DMS79 treated with DMSO at 0.1 percent for 48 hours (cell line): Measurements from ENCODE around the gene RAD51B.
"Not testable (repeated sequence)": the region's sequence is repeated elsewhere in the genome, so short reads cannot be mapped to it uniquely, and the experiment has no call there.

Experiments used
- DNase-seq: peaks from one replicate; lab custom pipeline; 2025; lab: John Stamatoyannopoulos, UW

Gene RAD51B

DNA sequence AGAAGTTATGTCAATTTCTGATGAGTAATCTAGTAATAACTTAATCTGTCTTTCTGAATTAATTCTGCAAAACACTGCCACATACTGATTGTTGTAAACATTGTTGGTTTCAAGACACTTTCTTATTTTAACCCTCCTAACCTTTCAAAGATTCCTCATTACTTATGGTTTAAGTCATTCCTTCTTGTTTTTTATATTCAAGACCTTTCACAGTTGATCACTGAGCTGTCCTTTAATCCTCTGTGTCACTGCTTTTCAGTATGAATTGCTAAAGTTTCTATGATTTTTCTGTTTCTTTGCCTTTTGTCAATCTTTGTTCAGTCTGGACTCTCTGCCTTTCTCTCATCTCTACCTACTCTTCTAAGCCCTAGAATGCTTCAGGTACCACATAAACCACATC, 164.7 kb downstream of the RAD51B start:
- no peak for DNase-seq

DNA sequence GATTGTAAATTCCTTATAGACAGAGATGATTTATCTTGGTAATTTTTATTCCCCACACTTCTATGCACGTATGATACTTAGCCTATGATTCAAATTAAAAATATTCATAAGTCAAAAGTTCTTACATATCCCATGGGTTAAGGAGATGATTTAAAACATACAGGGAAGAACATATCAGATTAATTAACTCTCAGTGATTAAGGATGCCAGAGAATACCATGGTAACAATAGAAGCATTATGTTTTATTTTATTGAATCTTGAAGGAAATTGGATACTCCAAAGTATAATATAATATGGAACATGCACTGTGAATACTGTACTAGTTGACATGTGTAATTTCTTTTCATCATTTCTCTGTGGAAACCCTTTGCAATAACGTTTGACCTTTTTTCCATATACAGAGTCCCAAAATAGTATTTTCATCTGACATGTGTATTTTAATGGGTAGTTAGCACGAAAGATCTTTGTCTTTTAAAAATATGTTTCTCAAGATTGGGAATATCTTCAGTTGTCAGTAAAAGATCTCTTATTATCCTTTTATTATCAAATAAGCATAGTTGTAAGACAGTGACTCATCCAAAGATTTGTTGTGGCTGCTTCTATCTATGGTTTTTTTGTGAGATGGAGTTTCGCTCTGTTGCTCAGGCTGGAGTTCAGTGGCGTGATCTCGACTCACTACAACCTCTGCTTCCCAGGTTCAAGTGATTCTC, 166.7 kb downstream of the RAD51B start:
- no peak for DNase-seq

GRCh38 chr14:67987606-67988005, 168.0 kb downstream of the RAD51B start:
- DNase-seq = no peak

- DNase-seq = not testable (repeated sequence)
Measured at GRCh38 chr14:67988210-67988609, 168.6 kb downstream of the RAD51B start.

GRCh38 chr14:67990576-67990975, 171.0 kb downstream of the RAD51B start:
- DNase-seq = no peak

DNA sequence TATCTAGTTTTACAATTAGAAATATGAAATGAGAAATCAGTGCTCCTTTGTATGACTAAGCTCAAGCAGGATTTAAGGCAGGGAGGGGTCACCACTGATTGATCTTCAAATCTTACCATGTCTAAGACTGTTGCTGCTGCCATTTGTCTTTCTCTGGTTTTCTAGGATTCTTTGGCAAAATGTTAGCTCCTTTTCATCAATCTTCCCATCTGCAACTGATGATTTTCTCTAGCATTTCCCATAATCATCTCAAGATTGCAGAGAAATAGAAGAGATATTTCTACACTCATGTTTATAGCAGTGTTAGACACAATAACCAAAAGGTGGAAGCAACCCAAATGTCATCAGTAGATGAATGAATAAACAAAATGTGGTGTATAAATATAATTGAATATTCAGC, 175.0 kb downstream of the RAD51B start:
- DNase-seq = no peak

- DNase-seq = no peak
Measured at GRCh38 chr14:67996235-67996634, 176.7 kb downstream of the RAD51B start.

GRCh38 chr14:67998834-67999233, 179.3 kb downstream of the RAD51B start:
- no peak for DNase-seq

- DNase-seq = no peak
Measured at GRCh38 chr14:67999290-67999689, 179.7 kb downstream of the RAD51B start.

DNA sequence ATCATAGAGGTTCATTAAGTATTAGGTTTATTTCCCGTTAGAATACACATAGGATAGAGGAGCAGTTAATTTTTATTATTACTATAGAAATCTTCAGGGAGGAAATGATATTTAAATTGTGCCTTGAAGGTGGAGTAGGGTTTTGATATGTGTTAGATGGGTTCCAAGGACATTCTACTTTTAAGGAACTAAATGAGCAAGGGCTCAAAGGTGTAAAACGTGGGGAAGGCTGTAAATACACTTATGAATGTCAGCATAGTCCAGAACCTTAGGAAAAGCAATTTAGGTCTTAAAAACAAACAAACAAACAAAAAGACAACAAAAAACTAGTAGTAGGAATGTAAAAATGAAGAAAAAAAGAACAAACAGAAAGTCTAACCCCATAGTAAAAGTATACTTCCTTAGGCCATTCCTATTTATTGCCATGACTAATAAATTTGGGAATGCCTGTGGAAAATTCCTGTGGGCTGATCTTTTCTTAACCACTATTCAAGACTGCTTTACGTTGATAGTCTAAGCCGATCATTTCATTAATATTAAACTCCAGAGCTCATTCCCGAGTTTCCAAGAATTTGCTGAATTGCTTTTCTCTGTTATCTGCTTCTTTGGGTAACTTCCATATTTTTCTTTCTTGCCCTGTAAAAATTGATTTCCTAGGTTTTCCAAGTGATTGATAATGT, 180.3 kb downstream of the RAD51B start:
- DNase-seq = no peak

DNA sequence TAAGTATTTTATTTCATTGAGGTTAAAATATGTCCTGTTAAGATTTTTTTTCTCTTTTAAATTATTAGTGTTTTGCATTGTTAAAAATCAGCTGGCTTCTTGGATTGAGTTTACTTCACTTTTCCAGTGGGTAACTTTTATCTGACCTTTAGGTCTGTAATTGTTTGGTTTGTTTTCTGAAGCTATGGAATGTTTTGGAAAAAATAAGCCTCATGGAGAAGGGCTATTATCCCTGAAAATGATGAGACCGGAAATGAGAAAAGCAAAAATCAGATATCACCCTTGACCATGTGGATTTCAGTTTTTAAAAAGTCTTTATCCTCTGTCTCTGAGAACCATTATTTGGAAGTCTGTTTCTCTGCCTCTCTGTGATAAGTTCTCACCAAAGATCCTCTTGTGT, 180.9 kb downstream of the RAD51B start:
- no peak for DNase-seq

- DNase-seq = no peak
Measured at GRCh38 chr14:68008491-68008890, 188.9 kb downstream of the RAD51B start.

DNA sequence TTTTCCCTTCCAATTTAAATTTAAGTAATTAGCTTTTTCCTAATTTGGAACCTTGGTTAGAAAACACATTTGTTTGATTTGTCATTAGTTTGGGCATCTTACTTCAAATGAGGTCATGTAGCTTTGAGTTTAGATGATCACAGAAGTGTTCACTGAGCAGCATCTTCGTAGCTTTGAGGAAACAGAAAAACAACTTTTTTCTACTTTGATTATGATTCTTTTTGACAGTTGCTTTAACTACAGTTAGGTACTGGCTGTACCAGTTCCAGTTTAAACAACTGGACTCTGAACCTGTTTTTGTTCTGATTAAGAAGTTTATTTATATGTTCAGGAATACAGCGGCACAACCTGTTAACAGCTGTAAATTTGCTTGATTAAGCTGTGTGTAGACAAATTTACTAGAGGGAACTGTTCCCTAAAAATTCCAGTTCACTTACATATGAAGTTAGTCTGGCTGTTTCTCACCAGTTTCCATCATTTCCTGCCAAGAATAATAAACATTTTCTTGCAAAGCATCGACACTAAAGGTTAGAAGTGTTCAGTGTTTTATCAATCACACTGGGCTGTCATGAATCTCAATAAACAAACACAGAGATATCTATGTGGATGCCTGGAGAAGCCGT, 191.9 kb downstream of the RAD51B start:
- DNase-seq = no peak

GRCh38 chr14:68012871-68013270, 193.3 kb downstream of the RAD51B start:
- DNase-seq = no peak

- no peak for DNase-seq
Measured at GRCh38 chr14:68013326-68013725, 193.7 kb downstream of the RAD51B start.

GRCh38 chr14:68014771-68015170, 195.2 kb downstream of the RAD51B start:
- no peak for DNase-seq

- no peak for DNase-seq
Measured at GRCh38 chr14:68015356-68016254, 196.0 kb downstream of the RAD51B start.

- no peak for DNase-seq
Measured at GRCh38 chr14:68016255-68016914, 196.8 kb downstream of the RAD51B start.

- DNase-seq = peak; percentile 37
Measured at GRCh38 chr14:68018598-68018997, 199.0 kb downstream of the RAD51B start.

DNA sequence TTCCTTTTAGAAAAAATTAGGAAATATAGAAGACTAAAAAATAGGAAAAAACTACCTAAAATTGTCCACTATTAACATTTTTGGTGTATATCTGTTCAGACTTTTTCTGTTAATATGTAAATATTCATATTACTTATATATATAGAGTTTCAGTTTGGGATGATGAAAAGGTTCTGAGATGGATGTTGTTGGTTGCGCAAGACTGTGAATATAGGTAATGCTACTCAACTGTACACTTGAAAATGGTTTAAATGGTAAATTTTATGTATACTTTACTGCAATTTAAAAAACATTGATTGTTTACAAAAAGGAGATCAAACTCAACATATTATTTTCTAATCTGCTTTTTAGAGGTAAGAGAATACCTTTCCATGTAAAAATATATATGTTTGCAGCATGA, 200.9 kb downstream of the RAD51B start:
- no peak for DNase-seq

- DNase-seq = peak; percentile 96
Measured at GRCh38 chr14:68020999-68021663, 201.6 kb downstream of the RAD51B start.
